D721Med (cell line): ENCODE results near the gene NGB.

Experiments
- DNase-seq: peaks from one replicate; pipeline ENCODE4 v3.0.0; 2011; ENCODE audit warnings: low spot score; ENCODE audit not compliant: insufficient read length
- FAIRE-seq: peaks from 2 replicates; lab custom pipeline; 2011; peaks lifted over from hg19 to GRCh38; lab: Jason Lieb, UNC
- TF ChIP-seq, protein P1 (sequence below): IDR thresholded peaks from 2 replicates; pipeline ENCODE4 v1.5.1; 2012; ENCODE audit warnings: mild to moderate bottlenecking, control low read depth; ENCODE audit not compliant: insufficient read depth; ENCODE audit errors: missing control alignments

The NGB gene

DNA sequence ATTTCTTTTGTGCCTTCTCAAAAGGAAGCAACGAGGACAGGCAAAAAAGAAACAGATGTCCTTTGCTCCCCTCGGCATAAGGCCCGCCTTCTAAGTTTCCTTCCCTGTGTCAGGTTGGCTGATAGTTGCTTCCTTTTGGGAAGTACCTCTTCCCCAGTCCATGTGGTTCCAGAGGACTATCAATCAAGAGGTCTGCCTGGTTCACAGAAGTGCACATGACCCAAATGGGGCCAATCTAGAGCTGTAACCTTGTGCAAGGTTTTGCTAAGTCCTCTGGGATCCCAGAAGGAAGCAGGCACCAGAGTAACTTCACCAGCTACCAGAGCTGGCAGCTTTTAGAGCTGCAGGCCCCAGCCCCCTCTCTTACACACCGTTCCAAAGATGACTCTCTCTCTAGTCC is 46.8 kb downstream of the NGB start:
- TF ChIP-seq, protein P1, sequence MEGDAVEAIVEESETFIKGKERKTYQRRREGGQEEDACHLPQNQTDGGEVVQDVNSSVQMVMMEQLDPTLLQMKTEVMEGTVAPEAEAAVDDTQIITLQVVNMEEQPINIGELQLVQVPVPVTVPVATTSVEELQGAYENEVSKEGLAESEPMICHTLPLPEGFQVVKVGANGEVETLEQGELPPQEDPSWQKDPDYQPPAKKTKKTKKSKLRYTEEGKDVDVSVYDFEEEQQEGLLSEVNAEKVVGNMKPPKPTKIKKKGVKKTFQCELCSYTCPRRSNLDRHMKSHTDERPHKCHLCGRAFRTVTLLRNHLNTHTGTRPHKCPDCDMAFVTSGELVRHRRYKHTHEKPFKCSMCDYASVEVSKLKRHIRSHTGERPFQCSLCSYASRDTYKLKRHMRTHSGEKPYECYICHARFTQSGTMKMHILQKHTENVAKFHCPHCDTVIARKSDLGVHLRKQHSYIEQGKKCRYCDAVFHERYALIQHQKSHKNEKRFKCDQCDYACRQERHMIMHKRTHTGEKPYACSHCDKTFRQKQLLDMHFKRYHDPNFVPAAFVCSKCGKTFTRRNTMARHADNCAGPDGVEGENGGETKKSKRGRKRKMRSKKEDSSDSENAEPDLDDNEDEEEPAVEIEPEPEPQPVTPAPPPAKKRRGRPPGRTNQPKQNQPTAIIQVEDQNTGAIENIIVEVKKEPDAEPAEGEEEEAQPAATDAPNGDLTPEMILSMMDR, result no peak
- DNase-seq (no peak), FAIRE-seq (no peak)

- TF ChIP-seq, protein P1, result no peak
- FAIRE-seq (no peak), DNase-seq (no peak)
Measured at GRCh38 chr14:77222546-77223225, 48.3 kb downstream of the NGB start.

DNA sequence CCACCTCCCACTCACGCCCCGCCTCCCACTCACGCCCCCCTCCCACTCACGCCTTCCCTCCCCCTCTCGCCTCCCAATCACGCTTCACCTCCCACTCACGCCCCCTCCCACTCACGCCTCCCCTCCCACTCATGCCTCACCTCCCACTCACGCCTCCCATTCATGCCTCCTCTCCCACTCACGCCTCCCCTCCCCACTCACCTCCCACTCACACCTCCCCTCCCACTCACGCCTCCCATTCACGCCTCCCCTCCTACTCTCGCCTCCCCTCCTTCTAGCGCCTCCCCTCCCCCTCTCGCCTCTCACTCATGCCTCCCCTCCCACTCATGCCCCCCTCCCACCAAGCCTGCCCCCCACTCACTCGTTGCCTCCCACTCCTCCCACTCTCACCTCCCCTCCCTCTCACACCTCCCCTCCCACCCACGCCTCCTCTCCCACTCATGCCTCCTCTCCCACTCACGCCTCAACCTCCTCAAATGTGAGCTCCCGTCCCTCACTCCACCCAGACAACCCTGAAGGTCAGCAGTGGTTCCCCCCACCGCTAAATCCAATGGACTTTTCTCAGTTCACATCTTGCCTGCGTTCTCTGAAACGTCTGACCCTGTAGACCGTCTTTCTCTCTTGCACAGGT is 49.6 kb downstream of the NGB start:
- DNase-seq (no peak), FAIRE-seq (no peak)
- TF ChIP-seq, protein P1, result no peak

DNA sequence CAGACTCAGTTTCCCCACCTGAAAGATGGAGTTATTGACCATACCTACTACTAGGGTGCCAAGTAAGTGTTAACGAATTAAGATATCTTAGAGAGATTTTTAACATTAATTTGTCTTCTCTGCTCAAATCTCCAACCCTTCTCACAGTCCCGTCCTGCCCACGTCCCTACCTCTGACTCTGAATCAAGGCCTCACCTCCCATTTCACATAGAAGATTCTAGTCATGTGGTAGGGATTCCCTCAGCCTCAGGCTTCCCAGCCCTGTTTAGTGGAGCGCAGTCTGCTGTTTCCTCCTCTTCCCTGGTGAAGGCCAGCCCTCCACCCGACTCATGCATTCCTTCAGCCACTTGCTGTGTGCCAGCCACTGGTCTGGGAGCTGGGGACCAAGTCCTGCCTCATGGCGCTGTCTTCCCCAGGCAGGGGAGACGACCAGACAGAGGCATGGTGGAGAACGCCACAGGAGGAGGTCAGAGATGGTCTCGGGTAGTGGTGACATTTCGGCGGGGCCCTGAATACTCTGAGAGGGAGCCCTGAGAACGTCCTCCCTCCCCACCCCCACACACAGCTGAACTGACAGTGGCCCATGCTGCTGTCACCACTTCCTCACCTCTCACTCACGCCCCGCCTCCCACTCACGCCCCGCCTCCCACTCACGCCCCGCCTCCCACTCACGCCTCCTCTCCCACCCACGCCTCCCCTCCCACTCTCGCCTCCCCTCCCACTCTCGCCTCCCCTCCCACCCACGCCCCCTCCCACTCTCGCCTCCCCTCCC is 50.6 kb downstream of the NGB start:
- FAIRE-seq, result no peak
- TF ChIP-seq, protein P1, result no peak
- no peak for DNase-seq

DNA sequence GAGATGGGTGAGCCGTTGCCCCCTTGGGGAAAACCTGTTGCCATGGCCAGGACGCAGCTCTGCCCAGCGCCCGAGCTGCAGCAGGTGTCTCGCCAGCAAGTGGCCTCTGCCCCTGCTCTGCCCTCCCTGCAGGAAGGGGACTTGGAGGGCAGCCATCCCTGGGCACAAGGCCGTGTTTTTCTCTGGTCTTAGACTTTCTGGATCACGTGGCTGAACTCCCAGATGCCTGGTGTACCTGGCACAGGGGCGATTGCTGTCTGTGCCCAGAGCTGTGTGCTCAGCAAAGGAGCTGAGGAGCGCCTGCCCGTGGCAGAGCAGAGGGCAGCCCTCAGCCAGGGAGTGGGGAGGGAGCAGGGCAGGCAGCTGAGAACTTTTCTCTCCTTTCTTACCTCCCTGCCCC is 51.4 kb downstream of the NGB start:
- DNase-seq (no peak), FAIRE-seq (no peak)
- TF ChIP-seq, protein P1, result no peak

DNA sequence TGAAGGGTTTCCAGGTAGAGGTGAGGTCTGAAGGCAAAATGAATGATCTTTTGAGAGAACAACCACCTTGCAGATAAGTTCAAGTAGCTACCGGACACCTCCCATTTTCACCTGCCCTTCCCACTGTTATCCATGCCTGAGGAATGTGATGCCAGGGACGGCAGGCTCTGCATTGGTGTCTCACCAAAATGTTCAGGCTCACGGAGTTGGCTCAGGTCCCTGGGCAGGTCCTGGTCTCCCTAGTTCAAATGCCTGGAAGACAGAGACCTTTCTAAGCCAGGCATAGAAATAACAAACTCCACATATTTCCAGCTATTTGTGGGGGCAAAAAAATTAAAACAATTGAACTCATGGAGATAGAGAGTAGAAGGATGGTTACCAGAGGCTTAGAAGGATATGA is 53.5 kb downstream of the NGB start:
- TF ChIP-seq, protein P1, result no peak
- FAIRE-seq (no peak), DNase-seq (no peak)
